Activated CD8-positive, alpha-beta memory T cell treated with anti-CD3 and anti-CD28 coated beads, Interleukin-2, amount 50 U/mL, for 24 hours (primary cell): Measurements from ENCODE around the gene TMED4.

Experiments
- DNase-seq: peaks from one replicate; pipeline ENCODE4 v3.0.0-alpha.2; 2020; ENCODE audit errors: extremely low read depth

TMED4 gene

GRCh38 chr7:44581879-44582603, at the start of gene TMED4:
TSS of gene TMED4 (minus strand) at chr7:44582231. CDS start at chr7:44582206, 25 bp downstream.
- DNase-seq = peak; percentile 99

DNA sequence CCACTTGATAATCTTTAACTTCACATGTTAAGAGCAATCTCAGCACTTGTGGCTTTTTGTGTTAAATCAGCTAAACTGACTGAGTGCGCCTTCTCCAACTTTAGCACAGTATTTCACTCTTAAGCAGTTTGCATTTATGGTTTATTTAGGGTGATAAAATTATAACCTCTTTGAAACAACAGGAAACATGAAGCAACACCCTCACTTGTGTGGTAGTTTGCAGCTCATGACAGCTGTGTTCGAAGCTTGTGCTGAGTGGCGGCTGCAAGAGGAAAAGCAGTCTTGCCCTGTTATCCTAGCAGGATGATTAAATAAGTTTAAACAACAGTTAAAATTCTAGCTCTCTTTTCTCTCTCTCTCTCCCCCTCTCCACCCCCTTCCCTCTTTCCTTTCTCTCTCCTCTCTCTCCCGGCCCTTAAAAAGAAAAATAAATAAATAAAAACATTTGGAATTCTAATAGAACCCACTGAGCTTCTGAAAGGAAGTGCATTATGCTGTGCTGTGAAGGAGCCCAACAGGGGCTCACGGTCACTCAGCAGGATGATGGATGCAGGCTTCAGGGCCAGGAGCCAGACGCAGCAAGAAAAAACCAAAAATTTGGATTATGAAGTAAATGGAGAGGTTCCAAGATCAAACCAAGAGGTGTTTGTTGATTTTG, 49.6 kb upstream of the TMED4 start:
- DNase-seq = no peak

DNA sequence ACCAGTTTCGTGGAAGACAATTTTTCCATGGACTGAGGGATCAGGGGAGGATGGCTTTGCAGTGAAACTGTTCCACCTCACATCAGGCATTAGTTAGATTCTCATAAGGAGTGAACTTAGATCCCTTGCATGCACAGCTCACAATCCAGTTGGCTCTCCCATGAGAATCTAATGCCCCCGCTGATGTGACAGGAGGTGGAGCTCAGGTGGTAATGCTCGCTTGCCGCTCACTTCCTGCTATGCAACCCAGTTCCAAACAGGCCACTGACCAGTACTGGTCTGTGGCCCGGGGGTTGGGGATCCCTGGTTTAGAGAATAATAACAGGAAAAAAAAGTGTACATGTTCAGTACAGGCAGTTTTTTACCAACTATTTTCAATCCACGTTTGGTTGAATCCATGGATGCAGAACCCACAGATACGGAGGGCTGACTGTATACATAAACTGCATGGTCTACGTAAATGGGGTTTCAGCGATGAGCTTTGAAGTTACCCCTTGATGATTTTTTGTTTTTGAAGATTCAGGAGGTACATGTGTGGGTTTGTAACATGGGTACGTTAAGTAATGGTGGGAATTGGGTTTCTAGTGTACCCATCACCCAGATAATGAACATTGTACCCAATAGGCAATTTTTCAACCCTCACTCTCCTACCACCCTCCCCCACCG, 48.9 kb upstream of the TMED4 start:
- no peak for DNase-seq

- DNase-seq = no peak
Observed at GRCh38 chr7:44629829-44630522, 47.9 kb upstream of the TMED4 start.

DNA sequence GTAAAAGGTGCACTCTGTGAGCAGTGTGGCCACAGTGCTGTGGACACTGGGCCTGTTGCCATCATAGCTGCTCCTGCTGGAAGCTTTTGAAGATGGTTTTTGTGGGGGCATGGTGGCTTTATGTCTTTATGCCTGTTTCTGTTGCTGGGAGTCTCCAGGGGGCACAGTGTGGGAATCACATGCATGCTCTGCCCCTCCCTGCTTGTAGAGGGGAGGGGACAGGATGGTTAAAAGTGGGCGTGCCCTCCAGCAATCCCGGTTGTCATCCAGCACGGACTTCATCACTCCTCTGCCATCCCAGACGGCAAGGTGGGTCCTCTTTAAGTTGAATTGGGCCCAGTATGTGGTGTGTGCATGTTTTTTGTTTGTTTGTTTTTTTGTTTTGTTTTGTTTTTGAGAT, 44.6 kb upstream of the TMED4 start:
- DNase-seq = no peak

DNA sequence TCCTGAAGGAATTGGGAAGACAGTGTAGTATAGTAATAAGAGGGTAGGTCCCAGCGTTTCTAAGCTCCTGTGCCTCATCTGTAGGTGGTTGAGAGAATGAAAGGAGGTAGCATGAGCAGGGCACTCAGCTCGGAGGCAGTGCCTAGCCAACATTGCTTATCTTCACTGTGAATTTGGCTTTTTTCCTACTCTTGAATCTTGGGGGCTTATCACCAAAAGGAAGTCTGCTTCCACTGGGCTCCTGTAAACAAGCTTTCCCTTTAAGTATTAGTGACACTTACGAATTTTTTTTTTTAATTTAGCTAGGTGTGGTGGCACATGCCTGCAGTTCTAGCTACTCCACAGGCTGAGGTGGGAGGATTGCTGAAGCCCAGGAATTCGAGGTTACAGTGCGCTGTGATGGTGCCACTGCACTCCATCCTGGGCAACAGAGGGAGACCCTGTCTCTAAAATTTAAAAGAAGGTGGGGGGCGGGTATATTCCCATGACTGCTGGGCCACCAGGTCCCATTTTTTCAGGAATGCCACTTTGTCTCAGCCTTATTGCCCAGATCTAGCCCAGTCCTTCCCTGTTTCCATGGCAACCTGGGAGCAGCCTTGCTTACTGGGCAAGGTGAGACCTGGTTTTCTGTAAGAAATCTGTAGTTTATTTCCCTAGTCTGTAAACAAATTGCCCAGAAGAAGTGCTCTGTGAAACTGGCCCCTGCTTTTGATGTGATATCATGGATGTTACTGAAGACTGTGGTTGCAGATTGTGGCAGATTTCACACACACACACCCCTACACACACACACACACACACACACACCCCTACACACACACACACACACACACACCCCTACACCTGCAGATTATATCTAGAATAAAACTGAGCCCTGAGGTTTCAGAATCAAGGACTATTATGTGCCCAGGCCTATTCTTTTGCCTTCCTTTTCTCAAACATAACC, 43.8 kb upstream of the TMED4 start:
- no peak for DNase-seq

DNA sequence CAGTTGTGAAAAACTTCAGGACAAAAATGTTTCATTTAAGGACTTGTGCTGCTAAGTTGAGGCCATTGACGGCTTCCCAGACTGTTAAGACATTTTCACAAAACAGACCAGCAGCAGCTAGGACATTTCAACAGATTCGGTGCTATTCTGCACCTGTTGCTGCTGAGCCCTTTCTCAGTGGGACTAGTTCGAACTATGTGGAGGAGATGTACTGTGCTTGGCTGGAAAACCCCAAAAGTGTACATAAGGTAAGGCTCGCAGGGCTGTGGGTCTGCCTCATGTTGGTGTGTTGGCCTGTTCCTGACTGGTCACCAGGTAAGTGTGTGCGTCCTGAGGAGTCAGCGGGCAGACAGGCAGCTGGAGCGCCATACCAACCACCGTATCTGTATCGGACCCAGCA, 42.3 kb upstream of the TMED4 start:
- no peak for DNase-seq

DNA sequence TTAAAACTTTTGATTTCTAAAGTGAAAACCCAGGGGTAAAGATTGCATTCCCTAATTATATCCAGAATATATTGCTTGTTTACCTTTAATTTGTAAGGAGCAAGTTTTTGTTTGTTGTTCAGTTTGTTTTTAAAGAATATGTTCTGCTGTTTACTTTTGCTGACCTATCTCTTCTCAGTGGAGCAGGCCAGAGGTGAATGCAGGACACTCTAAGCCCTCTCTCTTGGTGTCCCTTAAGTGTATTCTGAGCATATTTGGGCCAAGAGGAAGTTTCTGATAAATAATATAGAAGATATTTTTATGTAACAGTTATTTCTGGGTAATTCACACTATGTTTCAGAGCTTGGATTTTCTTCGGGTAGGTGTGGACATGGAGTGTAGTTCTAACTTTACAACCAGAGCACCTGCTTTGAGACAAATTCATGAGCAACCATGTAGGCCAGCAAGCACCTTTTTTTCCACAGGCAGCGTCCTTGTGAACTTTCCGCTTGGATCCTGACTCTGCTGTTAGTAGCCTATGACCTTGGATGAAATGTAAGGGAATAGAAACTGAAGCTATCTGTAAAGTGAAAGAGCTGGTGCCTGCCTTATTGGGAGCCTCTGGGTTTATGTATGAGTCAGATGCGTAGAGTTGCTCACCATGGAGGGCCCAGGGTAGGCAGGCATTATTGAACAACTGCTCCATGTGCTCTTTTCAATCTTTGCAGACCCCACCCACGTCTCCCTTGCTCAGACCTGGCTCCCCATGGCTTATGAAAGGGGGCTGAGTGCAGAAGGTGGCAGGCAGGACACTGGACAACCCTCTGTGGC, 40.5 kb upstream of the TMED4 start:
- no peak for DNase-seq

DNA sequence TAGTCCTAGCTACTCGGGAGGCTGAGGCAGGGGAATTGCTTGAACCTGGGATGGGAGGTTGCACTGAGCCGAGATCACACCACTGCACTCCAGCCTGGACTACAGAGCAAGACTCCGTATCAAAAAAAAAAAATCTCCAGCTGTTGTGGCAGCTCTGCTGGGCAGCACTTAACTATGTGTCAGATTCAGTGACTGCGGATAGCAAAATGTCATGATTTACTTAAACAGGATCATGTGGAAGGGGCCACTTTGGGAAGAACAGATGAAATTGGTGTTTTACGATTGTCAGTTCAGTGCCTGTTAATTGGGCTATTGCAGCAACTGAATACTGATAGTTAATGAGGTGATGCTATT, 39.7 kb upstream of the TMED4 start:
- no peak for DNase-seq

GRCh38 chr7:44621034-44621749, 39.2 kb upstream of the TMED4 start:
- DNase-seq = no peak

- DNase-seq = no peak
Observed at GRCh38 chr7:44618753-44619152, 36.7 kb upstream of the TMED4 start.

GRCh38 chr7:44618045-44618444, 36.0 kb upstream of the TMED4 start:
- DNase-seq = no peak

GRCh38 chr7:44617225-44617890, 35.3 kb upstream of the TMED4 start:
- no peak for DNase-seq

DNA sequence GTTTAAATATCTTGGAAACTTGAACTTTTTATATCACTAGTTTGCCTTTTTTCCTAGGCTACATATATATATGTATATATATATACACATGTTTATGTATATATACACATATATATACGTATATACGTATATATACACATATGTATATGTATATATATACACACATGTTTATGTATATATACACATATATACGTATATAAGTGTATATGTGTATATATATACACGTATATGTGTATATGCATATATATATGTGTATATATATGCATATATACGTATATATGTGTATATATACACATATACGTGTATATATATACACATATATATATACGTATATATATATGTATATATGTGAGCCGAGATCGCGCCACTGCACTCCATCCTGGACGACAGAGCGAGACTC, 34.5 kb upstream of the TMED4 start:
- no peak for DNase-seq

- no peak for DNase-seq
Observed at GRCh38 chr7:44615793-44616192, 33.8 kb upstream of the TMED4 start.

DNA sequence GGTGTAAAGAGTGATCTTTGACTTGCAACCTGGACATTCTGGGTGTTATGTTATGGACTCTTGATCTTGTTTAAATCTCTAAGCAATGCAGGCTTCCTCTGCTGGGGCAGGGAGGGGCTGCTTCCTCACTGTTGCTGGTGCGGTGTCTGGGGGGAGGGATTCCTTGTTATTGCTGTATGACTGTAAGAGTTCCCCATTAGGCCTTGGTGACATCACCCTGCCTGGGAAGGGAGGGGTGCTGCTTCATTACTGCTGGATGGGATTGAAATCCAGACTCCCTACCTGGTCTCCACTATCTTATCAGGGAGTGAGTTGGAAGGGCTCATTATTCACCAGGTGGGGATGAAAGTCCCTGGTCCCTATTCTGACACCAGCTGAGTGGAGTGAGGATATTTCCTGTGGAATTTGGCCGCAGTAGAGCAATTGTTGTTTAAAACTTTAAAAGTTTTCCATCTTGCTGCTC, 33.1 kb upstream of the TMED4 start:
- no peak for DNase-seq

GRCh38 chr7:44609829-44610228, 27.8 kb upstream of the TMED4 start:
- DNase-seq = no peak

DNA sequence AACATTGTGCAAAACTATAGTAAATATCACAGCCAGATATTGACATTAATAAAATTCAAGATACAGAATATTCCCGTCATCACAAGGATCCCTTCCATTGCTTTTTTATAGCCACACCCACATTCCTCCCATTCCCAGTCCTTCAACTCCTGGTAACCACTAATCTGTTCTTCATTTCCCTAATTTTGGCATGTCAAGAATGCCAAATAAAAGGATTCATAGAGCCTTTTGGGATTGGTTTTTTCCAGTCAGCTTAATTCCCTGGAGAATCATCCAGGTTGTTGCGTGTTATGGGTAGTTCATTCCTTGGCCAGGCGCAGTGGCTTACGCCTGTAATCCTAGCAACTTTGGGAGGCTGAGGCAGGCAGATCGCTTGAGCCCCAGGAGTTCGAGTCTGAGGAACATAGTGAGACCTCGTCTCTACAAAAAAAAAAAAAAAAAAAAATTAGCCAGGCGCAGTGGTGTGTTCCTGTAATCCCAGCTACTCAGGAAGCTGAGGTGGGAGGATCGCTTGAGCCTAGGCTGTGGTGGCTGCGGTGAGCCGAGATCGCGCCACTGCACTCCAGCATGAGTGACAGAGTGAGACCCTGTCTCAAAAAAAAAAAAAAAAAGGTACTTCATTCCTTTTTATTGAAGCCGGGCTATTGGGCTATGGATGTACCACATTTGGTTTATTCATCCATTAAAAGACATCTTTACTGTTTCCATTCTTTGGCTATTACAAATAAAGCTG, 27.1 kb upstream of the TMED4 start:
- DNase-seq = no peak
